ENCODE measurements around the gene AMZ1.
"Not testable (repeated sequence)": the region's sequence is repeated elsewhere in the genome, so short reads cannot be mapped to it uniquely, and the experiment has no call there.

DNA sequence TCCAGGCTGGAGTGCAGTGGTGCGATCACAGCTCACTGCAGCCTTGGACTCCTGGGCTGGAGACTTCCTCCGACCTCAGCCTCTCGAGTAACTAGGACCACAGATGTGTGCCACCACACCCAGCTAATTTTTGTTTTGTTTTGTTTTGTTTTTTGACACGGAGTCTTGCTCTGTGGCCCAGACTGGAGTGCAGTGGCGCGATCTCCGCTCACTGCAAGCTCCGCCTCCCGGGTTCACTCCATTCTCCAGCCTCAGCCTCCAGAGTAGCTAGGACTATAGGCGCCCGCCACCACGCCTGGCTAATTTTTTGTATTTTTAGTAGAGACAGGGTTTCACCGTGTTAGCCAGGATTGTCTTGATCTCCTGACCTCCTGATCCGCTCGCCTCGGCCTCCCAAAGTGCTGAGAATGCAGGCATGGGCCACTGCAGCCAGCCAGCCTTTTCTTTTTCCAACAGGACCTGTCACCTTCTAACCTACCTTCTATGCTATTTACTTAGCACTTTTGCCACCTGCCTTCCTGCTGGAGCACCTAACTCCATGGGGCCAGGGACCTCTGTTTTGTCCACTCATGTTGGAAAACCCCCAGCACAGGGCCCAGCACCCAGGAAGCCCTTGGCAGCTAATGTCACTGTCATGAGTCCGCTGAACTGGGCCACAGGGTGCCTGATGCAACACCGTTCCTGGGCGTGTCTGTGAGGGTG, 5.6 kb downstream of the AMZ1 start:
- TF ChIP-seq, protein P1, sequence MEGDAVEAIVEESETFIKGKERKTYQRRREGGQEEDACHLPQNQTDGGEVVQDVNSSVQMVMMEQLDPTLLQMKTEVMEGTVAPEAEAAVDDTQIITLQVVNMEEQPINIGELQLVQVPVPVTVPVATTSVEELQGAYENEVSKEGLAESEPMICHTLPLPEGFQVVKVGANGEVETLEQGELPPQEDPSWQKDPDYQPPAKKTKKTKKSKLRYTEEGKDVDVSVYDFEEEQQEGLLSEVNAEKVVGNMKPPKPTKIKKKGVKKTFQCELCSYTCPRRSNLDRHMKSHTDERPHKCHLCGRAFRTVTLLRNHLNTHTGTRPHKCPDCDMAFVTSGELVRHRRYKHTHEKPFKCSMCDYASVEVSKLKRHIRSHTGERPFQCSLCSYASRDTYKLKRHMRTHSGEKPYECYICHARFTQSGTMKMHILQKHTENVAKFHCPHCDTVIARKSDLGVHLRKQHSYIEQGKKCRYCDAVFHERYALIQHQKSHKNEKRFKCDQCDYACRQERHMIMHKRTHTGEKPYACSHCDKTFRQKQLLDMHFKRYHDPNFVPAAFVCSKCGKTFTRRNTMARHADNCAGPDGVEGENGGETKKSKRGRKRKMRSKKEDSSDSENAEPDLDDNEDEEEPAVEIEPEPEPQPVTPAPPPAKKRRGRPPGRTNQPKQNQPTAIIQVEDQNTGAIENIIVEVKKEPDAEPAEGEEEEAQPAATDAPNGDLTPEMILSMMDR (IDR thresholded peaks at IDR 0.05): not testable (repeated sequence)
- not testable (repeated sequence) for TF ChIP-seq EP300 (IDR thresholded peaks at IDR 0.05)
